ENCODE data around the gene MTMR3. TPM values are rescaled to one million over a fixed set of nuclear protein-coding genes. Genes with fewer than 3 reads are reported as not detected.

Gene MTMR3
- total RNA-seq, 1 donor from 2014 or later = 41.2 TPM

DNA sequence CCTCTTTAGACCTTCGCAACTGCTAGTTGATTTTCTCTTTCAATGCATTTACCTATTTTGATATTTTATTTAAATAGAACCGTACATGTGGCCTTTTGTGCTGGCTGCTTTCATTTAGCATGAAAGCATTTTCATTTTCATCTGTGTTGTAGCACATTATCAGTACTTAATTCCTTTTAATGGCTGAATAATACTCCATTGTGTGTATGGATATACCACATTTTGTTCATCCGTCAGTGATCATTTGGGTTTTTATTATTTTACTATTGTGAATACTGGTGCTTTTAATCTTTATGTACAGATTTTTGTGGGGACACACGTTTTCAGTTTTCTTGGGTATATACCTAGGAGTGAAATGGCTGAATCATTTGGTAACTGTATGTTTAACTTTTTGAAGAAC, 43.1 kb downstream of the MTMR3 start:
- Mint-ChIP-seq H3K9me3 (ENCODE audit: unreplicated experiment) (peaks cover 16% of the 10 kb centered on the region), H3K4me3 (ENCODE audit: unreplicated experiment) (no peak overlapping the region), H3K27me3 (ENCODE audit: unreplicated experiment) (no peaks in the 10 kb centered on the region), H3K4me1 (ENCODE audit: unreplicated experiment) (peaks cover 7% of the 10 kb centered on the region), H3K36me3 (ENCODE audit: unreplicated experiment) (peaks cover 6% of the 10 kb centered on the region), H3K27ac (ENCODE audit: unreplicated experiment) (no peak overlapping the region)
- TF ChIP-seq, protein P1, sequence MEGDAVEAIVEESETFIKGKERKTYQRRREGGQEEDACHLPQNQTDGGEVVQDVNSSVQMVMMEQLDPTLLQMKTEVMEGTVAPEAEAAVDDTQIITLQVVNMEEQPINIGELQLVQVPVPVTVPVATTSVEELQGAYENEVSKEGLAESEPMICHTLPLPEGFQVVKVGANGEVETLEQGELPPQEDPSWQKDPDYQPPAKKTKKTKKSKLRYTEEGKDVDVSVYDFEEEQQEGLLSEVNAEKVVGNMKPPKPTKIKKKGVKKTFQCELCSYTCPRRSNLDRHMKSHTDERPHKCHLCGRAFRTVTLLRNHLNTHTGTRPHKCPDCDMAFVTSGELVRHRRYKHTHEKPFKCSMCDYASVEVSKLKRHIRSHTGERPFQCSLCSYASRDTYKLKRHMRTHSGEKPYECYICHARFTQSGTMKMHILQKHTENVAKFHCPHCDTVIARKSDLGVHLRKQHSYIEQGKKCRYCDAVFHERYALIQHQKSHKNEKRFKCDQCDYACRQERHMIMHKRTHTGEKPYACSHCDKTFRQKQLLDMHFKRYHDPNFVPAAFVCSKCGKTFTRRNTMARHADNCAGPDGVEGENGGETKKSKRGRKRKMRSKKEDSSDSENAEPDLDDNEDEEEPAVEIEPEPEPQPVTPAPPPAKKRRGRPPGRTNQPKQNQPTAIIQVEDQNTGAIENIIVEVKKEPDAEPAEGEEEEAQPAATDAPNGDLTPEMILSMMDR (IDR thresholded peaks at IDR 0.05) = no peak
- no peak for DNase-seq (ENCODE audit: extremely low spot score, unreplicated experiment)

DNA sequence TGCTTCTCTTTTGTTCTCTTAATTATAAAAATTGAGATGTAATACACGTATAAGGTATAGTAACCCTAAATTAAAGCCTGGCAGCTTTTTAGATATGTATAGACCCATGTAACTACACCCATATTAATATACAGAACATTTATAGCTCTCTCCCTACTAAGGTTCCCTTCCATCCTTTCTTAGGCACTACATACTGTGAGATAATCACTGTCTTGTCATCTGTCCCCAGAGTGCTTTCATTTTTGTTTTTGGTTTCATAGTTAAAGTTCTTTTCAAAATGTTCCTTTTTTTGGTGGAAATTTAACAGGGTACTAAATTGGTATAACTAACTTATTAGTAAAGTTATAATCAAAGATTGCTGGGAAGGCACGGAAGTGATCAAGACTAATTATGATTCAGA, 49.2 kb downstream of the MTMR3 start:
- Mint-ChIP-seq H3K27me3 (ENCODE audit: unreplicated experiment) (no peaks in the 10 kb centered on the region), H3K27ac (ENCODE audit: unreplicated experiment) (peak overlapping the region; percentile 1), H3K9me3 (ENCODE audit: unreplicated experiment) (peaks cover 1% of the 10 kb centered on the region), H3K4me1 (ENCODE audit: unreplicated experiment) (peaks cover 17% of the 10 kb centered on the region), H3K36me3 (ENCODE audit: unreplicated experiment) (no peaks in the 10 kb centered on the region), H3K4me3 (ENCODE audit: unreplicated experiment) (no peak overlapping the region)
- TF ChIP-seq, protein P1 (IDR thresholded peaks at IDR 0.05) = no peak
- DNase-seq (ENCODE audit: extremely low spot score, unreplicated experiment) = no peak

DNA sequence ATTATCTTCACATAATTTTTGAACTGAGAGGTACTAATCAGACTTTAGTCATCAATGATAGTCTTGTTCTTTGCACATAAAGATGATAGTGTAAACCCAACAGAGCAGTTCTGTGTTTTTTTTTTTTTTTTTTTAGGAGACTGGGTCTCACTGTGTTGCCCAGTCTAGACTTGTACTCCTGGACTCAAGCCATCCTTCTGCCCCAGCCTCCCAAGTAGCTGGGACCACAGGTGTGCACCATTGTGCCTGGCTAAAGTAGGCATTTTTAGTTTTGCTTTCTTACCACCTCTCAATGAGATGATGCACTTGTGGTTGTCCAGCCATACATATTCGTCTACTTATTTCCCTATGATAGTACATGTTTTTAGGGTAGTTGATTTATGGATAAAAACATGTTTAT, 50.6 kb downstream of the MTMR3 start:
- Mint-ChIP-seq H3K27ac (ENCODE audit: unreplicated experiment) (no peak overlapping the region), H3K27me3 (ENCODE audit: unreplicated experiment) (no peaks in the 10 kb centered on the region), H3K36me3 (ENCODE audit: unreplicated experiment) (no peaks in the 10 kb centered on the region), H3K9me3 (ENCODE audit: unreplicated experiment) (no peaks in the 10 kb centered on the region), H3K4me3 (ENCODE audit: unreplicated experiment) (no peak overlapping the region), H3K4me1 (ENCODE audit: unreplicated experiment) (peaks cover 23% of the 10 kb centered on the region)
- no peak for DNase-seq (ENCODE audit: extremely low spot score, unreplicated experiment)
- TF ChIP-seq, protein P1 (IDR thresholded peaks at IDR 0.05) = no peak

DNA sequence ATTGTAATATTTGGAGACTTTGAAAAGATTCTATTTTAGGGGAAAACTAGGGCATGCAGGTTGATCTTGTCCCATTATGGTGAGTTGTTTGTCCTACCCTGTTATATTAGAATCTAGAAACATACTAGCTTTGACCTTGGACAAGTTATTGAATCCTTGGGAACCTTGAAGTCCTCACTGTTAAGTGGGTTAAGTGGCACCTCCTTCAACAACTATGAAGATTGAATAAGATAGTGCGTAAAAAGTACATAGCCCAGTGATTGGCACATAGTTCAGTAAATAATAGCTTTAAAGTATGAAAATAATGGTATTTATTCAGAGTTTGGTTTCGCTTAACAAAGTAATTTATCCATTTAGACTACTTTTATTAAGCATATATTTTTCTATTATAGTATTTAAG, 51.6 kb downstream of the MTMR3 start:
- DNase-seq (ENCODE audit: extremely low spot score, unreplicated experiment) = no peak
- no peaks in the 10 kb centered on the region for H3K27me3 Mint-ChIP-seq (ENCODE audit: unreplicated experiment)
- H3K27ac Mint-ChIP-seq (ENCODE audit: unreplicated experiment) = no peak overlapping the region
- H3K36me3 Mint-ChIP-seq (ENCODE audit: unreplicated experiment) = no peaks in the 10 kb centered on the region
- peaks cover 25% of the 10 kb centered on the region for H3K4me1 Mint-ChIP-seq (ENCODE audit: unreplicated experiment)
- no peaks in the 10 kb centered on the region for H3K9me3 Mint-ChIP-seq (ENCODE audit: unreplicated experiment)
- no peak overlapping the region for H3K4me3 Mint-ChIP-seq (ENCODE audit: unreplicated experiment)
- TF ChIP-seq, protein P1 (IDR thresholded peaks at IDR 0.05) = no peak

DNA sequence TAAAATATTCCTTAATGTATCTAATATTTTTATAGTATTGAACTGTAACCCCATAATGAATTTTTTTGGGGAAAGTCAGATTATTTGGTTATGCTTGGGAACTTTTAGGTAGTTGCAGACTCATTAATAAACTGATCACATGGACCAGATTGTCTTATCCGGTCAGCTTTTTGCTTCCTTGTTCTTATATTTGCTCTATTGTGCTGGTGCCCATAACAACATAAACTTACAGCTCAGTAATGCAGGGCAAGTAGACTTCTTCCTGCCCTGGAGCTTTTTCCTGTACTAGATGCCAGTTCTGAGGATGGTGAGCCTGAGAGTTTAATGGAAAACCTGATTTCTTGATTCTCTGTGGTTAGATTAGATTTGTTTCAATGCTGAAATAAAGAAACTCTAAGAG, 53.2 kb downstream of the MTMR3 start:
- H3K27ac Mint-ChIP-seq (ENCODE audit: unreplicated experiment) = no peak overlapping the region
- H3K27me3 Mint-ChIP-seq (ENCODE audit: unreplicated experiment) = no peaks in the 10 kb centered on the region
- H3K4me3 Mint-ChIP-seq (ENCODE audit: unreplicated experiment) = no peak overlapping the region
- TF ChIP-seq, protein P1 (IDR thresholded peaks at IDR 0.05) = no peak
- DNase-seq (ENCODE audit: extremely low spot score, unreplicated experiment) = no peak
- peaks cover 25% of the 10 kb centered on the region for H3K4me1 Mint-ChIP-seq (ENCODE audit: unreplicated experiment)
- no peaks in the 10 kb centered on the region for H3K36me3 Mint-ChIP-seq (ENCODE audit: unreplicated experiment)
- no peaks in the 10 kb centered on the region for H3K9me3 Mint-ChIP-seq (ENCODE audit: unreplicated experiment)
